SK-N-SH treated with all-trans-retinoic acid at 6 μM for 48 hours (cell line): ENCODE data around the gene ATP1B4.

Source experiments
- ATAC-seq: fragments of 200-7000 bp; cut with Tn5 transposase; 3 replicates; pipeline ENCODE4 v1.9.1; 2020; ENCODE audit warnings: mild to moderate bottlenecking, moderate library complexity
- ARNTL ChIP-seq: fragments of 450-650 bp; formaldehyde crosslinking; IDR thresholded peaks from 2 replicates; pipeline ENCODE4 v1.5.0; 2020; ENCODE audit warnings: low read depth, mild to moderate bottlenecking, moderate library complexity, borderline replicate concordance
- BACH2 ChIP-seq: fragments of 250-450 bp; sonication (Bioruptor Pico); IDR thresholded peaks from 2 replicates; pipeline ENCODE4 v1.9.0; 2021; ENCODE audit warnings: mild to moderate bottlenecking, borderline replicate concordance
- CSDC2 ChIP-seq: fragments of 250-450 bp; sonication (Bioruptor Pico); IDR thresholded peaks from 2 replicates; pipeline ENCODE4 v1.5.0; 2020; ENCODE audit warnings: mild to moderate bottlenecking, moderate library complexity
- ESRRG ChIP-seq: fragments of 250-450 bp; sonication (Bioruptor Pico); IDR thresholded peaks from 2 replicates; pipeline ENCODE4 v1.6.1; 2021; ENCODE audit warnings: mild to moderate bottlenecking
- GLIS3 ChIP-seq: fragments of 250-450 bp; sonication (Bioruptor Pico); IDR thresholded peaks from 2 replicates; pipeline ENCODE4 v1.5.0; 2020; ENCODE audit warnings: mild to moderate bottlenecking, moderate library complexity
- ISL1 ChIP-seq: fragments of 250-450 bp; sonication (Bioruptor Pico); IDR thresholded peaks from 2 replicates; pipeline ENCODE4 v2.1.2; 2022; ENCODE audit warnings: mild to moderate bottlenecking, moderate library complexity
- OSR1 ChIP-seq: fragments of 250-450 bp; sonication (Bioruptor Pico); IDR thresholded peaks from 2 replicates; pipeline ENCODE4 v1.8.0; 2022; ENCODE audit warnings: moderate library complexity, mild to moderate bottlenecking, inconsistent platforms
- PPARA ChIP-seq: fragments of 250-450 bp; sonication (Bioruptor Pico); IDR thresholded peaks from 2 replicates; pipeline ENCODE4 v1.5.0; 2020; ENCODE audit warnings: mild to moderate bottlenecking, borderline replicate concordance
- RARB ChIP-seq: fragments of 250-450 bp; sonication (Bioruptor Pico); IDR thresholded peaks from 2 replicates; pipeline ENCODE4 v1.8.0; 2021; ENCODE audit warnings: mild to moderate bottlenecking, moderate library complexity
- SNAI2 ChIP-seq: fragments of 250-450 bp; sonication (Bioruptor Pico); IDR thresholded peaks from 2 replicates; pipeline ENCODE4 v1.5.0; 2020; ENCODE audit warnings: mild to moderate bottlenecking, moderate library complexity
- TCF4 ChIP-seq: fragments of 250-450 bp; sonication (Bioruptor Pico); IDR thresholded peaks from 2 replicates; pipeline ENCODE4 v1.8.0; 2021; ENCODE audit warnings: mild to moderate bottlenecking, moderate library complexity, borderline replicate concordance
- ZC3H10 ChIP-seq: fragments of 250-450 bp; sonication (Bioruptor Pico); IDR thresholded peaks from 2 replicates; pipeline ENCODE4 v1.5.1; 2021; ENCODE audit warnings: mild to moderate bottlenecking, moderate library complexity
- ZFP3 ChIP-seq: fragments of 250-450 bp; sonication (Bioruptor Pico); IDR thresholded peaks from 2 replicates; pipeline ENCODE4 v1.5.0; 2020; ENCODE audit warnings: mild to moderate bottlenecking, moderate library complexity
- ZFP30 ChIP-seq: fragments of 450-650 bp; formaldehyde crosslinking; IDR thresholded peaks from 2 replicates; pipeline ENCODE4 v1.5.0; 2022; ENCODE audit warnings: mild to moderate bottlenecking, moderate library complexity
- ZNF565 ChIP-seq: fragments of 450-650 bp; formaldehyde crosslinking; conservative IDR thresholded peaks from 2 replicates; pipeline ENCODE4 v1.5.0; 2020; ENCODE audit warnings: low read depth, mild to moderate bottlenecking, moderate library complexity
- ZNF70 ChIP-seq: fragments of 450-650 bp; formaldehyde crosslinking; IDR thresholded peaks from 2 replicates; pipeline ENCODE4 v1.5.0; 2020; ENCODE audit warnings: mild to moderate bottlenecking, moderate library complexity
- ZNF8 ChIP-seq: fragments of 450-650 bp; formaldehyde crosslinking; IDR thresholded peaks from 2 replicates; pipeline ENCODE4 v1.5.0; 2020; ENCODE audit warnings: mild to moderate bottlenecking, moderate library complexity
- TF ChIP-seq, protein P1 (sequence below): fragments of 250-450 bp; sonication (Bioruptor Pico); IDR thresholded peaks from 2 replicates; pipeline ENCODE4 v1.5.1; 2020; ENCODE audit warnings: low read depth, mild to moderate bottlenecking, moderate library complexity
- TF ChIP-seq, protein P2 (sequence below): fragments of 250-450 bp; sonication (Bioruptor Pico); IDR thresholded peaks from 2 replicates; pipeline ENCODE4 v1.8.0; 2020; ENCODE audit warnings: mild to moderate bottlenecking, moderate library complexity, borderline replicate concordance
- TF ChIP-seq, protein P3 (sequence below): fragments of 250-450 bp; sonication (Bioruptor Pico); IDR thresholded peaks from 2 replicates; pipeline ENCODE4 v1.5.0; 2020; ENCODE audit warnings: mild to moderate bottlenecking, moderate library complexity
- TF ChIP-seq, protein P4 (sequence below): fragments of 250-450 bp; sonication (Bioruptor Pico); IDR thresholded peaks from 2 replicates; pipeline ENCODE4 v1.8.0; 2021; ENCODE audit warnings: low read depth, mild to moderate bottlenecking, moderate library complexity, borderline replicate concordance

Gene ATP1B4

GRCh38 chrX:120361764-120362305, at the start of gene ATP1B4:
TSS of gene ATP1B4 (plus strand) at chrX:120362089. CDS start at chrX:120362169, 80 bp downstream.
- TF ChIP-seq, protein P1, sequence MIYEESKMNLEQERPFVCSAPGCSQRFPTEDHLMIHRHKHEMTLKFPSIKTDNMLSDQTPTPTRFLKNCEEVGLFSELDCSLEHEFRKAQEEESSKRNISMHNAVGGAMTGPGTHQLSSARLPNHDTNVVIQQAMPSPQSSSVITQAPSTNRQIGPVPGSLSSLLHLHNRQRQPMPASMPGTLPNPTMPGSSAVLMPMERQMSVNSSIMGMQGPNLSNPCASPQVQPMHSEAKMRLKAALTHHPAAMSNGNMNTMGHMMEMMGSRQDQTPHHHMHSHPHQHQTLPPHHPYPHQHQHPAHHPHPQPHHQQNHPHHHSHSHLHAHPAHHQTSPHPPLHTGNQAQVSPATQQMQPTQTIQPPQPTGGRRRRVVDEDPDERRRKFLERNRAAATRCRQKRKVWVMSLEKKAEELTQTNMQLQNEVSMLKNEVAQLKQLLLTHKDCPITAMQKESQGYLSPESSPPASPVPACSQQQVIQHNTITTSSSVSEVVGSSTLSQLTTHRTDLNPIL (CRISPR knock-in tag): no peak
- TF ChIP-seq TCF4 (CRISPR knock-in tag) (no peak), CSDC2 (CRISPR knock-in tag) (no peak), ZNF8 (CRISPR knock-in tag) (no peak), GLIS3 (no peak), OSR1 (CRISPR knock-in tag) (no peak), ESRRG (CRISPR knock-in tag) (no peak)
- TF ChIP-seq, protein P2, sequence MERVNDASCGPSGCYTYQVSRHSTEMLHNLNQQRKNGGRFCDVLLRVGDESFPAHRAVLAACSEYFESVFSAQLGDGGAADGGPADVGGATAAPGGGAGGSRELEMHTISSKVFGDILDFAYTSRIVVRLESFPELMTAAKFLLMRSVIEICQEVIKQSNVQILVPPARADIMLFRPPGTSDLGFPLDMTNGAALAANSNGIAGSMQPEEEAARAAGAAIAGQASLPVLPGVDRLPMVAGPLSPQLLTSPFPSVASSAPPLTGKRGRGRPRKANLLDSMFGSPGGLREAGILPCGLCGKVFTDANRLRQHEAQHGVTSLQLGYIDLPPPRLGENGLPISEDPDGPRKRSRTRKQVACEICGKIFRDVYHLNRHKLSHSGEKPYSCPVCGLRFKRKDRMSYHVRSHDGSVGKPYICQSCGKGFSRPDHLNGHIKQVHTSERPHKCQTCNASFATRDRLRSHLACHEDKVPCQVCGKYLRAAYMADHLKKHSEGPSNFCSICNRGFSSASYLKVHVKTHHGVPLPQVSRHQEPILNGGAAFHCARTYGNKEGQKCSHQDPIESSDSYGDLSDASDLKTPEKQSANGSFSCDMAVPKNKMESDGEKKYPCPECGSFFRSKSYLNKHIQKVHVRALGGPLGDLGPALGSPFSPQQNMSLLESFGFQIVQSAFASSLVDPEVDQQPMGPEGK (CRISPR knock-in tag): no peak
- no peak for ATAC-seq

DNA sequence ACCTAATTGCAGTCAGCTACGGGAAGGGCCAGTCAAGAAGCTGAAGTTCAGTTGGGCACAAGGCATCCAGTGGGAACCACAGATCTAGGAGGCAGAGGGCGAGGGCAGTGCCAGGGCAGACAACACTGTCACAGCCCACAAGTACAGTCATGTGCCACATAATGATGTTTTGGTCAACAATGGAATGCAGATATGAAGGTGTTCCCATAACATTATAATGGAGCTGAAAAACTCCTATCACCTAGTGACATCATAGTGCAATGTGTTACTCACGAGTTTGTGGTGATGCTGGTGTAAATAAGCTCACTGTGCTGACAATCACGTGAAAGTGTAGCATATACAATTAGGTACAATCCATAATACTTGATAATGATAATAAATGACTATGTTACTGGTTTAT, 46.1 kb upstream of the ATP1B4 start:
- TF ChIP-seq RARB (CRISPR knock-in tag) (no peak), ZNF8 (CRISPR knock-in tag) (no peak), SNAI2 (CRISPR knock-in tag) (no peak), ZFP3 (no peak), ISL1 (CRISPR knock-in tag) (no peak), PPARA (no peak), ARNTL (CRISPR knock-in tag) (no peak), BACH2 (no peak)
- TF ChIP-seq, protein P3, sequence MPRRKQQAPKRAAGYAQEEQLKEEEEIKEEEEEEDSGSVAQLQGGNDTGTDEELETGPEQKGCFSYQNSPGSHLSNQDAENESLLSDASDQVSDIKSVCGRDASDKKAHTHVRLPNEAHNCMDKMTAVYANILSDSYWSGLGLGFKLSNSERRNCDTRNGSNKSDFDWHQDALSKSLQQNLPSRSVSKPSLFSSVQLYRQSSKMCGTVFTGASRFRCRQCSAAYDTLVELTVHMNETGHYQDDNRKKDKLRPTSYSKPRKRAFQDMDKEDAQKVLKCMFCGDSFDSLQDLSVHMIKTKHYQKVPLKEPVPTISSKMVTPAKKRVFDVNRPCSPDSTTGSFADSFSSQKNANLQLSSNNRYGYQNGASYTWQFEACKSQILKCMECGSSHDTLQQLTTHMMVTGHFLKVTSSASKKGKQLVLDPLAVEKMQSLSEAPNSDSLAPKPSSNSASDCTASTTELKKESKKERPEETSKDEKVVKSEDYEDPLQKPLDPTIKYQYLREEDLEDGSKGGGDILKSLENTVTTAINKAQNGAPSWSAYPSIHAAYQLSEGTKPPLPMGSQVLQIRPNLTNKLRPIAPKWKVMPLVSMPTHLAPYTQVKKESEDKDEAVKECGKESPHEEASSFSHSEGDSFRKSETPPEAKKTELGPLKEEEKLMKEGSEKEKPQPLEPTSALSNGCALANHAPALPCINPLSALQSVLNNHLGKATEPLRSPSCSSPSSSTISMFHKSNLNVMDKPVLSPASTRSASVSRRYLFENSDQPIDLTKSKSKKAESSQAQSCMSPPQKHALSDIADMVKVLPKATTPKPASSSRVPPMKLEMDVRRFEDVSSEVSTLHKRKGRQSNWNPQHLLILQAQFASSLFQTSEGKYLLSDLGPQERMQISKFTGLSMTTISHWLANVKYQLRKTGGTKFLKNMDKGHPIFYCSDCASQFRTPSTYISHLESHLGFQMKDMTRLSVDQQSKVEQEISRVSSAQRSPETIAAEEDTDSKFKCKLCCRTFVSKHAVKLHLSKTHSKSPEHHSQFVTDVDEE (CRISPR knock-in tag): no peak
- TF ChIP-seq, protein P4, sequence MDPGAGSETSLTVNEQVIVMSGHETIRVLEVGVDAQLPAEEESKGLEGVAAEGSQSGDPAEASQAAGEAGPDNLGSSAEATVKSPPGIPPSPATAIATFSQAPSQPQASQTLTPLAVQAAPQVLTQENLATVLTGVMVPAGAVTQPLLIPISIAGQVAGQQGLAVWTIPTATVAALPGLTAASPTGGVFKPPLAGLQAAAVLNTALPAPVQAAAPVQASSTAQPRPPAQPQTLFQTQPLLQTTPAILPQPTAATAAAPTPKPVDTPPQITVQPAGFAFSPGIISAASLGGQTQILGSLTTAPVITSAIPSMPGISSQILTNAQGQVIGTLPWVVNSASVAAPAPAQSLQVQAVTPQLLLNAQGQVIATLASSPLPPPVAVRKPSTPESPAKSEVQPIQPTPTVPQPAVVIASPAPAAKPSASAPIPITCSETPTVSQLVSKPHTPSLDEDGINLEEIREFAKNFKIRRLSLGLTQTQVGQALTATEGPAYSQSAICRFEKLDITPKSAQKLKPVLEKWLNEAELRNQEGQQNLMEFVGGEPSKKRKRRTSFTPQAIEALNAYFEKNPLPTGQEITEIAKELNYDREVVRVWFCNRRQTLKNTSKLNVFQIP (CRISPR knock-in tag): no peak
- TF ChIP-seq, protein P1 (CRISPR knock-in tag): no peak
- TF ChIP-seq, all 23 proteins: peak for 0
- ATAC-seq: no peak

- ATAC-seq: peak; percentile 61; the same call in 2 of the 3 replicates
- TF ChIP-seq, protein P4 (CRISPR knock-in tag): no peak
- no peak for TF ChIP-seq BACH2
- TF ChIP-seq GLIS3: no peak
- no peak for TF ChIP-seq ZFP30
- no peak for TF ChIP-seq ZC3H10 (CRISPR knock-in tag)
- no peak for TF ChIP-seq SNAI2 (CRISPR knock-in tag)
- TF ChIP-seq ISL1 (CRISPR knock-in tag): no peak
- TF ChIP-seq, protein P3 (CRISPR knock-in tag): no peak
- no peak for TF ChIP-seq ZFP3
- TF ChIP-seq ZNF565 (CRISPR knock-in tag): no peak
- TF ChIP-seq, protein P1 (CRISPR knock-in tag): no peak
- no peak for TF ChIP-seq ZNF70 (CRISPR knock-in tag)
- TF ChIP-seq ESRRG (CRISPR knock-in tag): no peak
- TF ChIP-seq ARNTL (CRISPR knock-in tag): no peak
- no peak for TF ChIP-seq RARB (CRISPR knock-in tag)
Observed at GRCh38 chrX:120316587-120317283, 45.2 kb upstream of the ATP1B4 start.
